Mesenchymal stem cell (in vitro differentiated cells and primary cell): ENCODE measurements around the gene PPIH.
"Not testable (repeated sequence)": the region's sequence is repeated elsewhere in the genome, so short reads cannot be mapped to it uniquely, and the experiment has no call there.

ENCODE experiments used
- DNase-seq: peaks from one replicate; pipeline ENCODE4 v3.0.0-alpha.2; 2013
- H2AFZ ChIP-seq: one replicate; pipeline ENCODE4 v1.6.1; 2013; ENCODE audit warnings: low read depth, mild to moderate bottlenecking, control low read depth, inconsistent platforms, low read length, moderate library complexity
- H2AK5ac ChIP-seq: 2 replicates; pipeline ENCODE4 v1.6.1; 2013; ENCODE audit warnings: low read length, moderate library complexity, mild to moderate bottlenecking, inconsistent platforms; ENCODE audit not compliant: severe bottlenecking
- H2BK120ac ChIP-seq: one replicate; pipeline ENCODE4 v1.6.1; 2013; ENCODE audit warnings: low read depth, mild to moderate bottlenecking, inconsistent platforms, low read length, moderate library complexity
- H2BK12ac ChIP-seq, 2 experiments: one replicate each; pipeline ENCODE4 v1.6.1; 2013; ENCODE audit warnings: inconsistent platforms in 2 of 2, low read length in 2 of 2, mild to moderate bottlenecking in 2 of 2, moderate library complexity in 2 of 2, control low read depth in 1 of 2
- H2BK15ac ChIP-seq: one replicate; pipeline ENCODE4 v1.6.1; 2013; ENCODE audit warnings: mild to moderate bottlenecking, low read depth, inconsistent platforms; ENCODE audit not compliant: poor library complexity, severe bottlenecking
- H2BK5ac ChIP-seq: 2 replicates; pipeline ENCODE4 v1.6.1; 2013; ENCODE audit warnings: low read depth, mild to moderate bottlenecking, low read length, control low read depth, inconsistent platforms; ENCODE audit not compliant: poor library complexity, severe bottlenecking
- H3K14ac ChIP-seq, 2 experiments: one replicate each; pipeline ENCODE4 v1.6.1; 2013; ENCODE audit warnings: inconsistent platforms in 2 of 2, low read length in 2 of 2, control low read depth in 1 of 2, mild to moderate bottlenecking in 1 of 2, moderate library complexity in 1 of 2
- H3K18ac ChIP-seq, 2 experiments: one replicate each; pipeline ENCODE4 v1.6.1; 2013; ENCODE audit warnings: inconsistent platforms in 2 of 2, low read length in 2 of 2, control low read depth in 1 of 2, low read depth in 1 of 2, mild to moderate bottlenecking in 1 of 2
- H3K23ac ChIP-seq, 2 experiments: one replicate each; pipeline ENCODE4 v1.6.1; 2013; ENCODE audit warnings: inconsistent platforms in 2 of 2, low read length in 2 of 2, mild to moderate bottlenecking in 2 of 2, moderate library complexity in 2 of 2, control low read depth in 1 of 2
- H3K27ac ChIP-seq: 2 replicates; pipeline ENCODE4 v1.5.1; 2013; ENCODE audit warnings: mild to moderate bottlenecking, moderate library complexity, low read length, control low read depth, inconsistent platforms; ENCODE audit not compliant: poor library complexity, severe bottlenecking
- H3K27me3 ChIP-seq, 2 experiments: 2 replicates each; pipeline versions ENCODE4 v1.6.1 to v1.7.0; 2013; ENCODE audit warnings: low read length in 2 of 2, mild to moderate bottlenecking in 2 of 2, moderate library complexity in 2 of 2, control low read depth in 1 of 2, inconsistent platforms in 1 of 2; ENCODE audit not compliant: control insufficient read depth in 1 of 2, insufficient read depth in 1 of 2
- H3K36me3 ChIP-seq, 2 experiments: 2 replicates each; pipeline versions ENCODE4 v1.6.1 to v1.7.0; 2013; ENCODE audit warnings: low read length in 2 of 2, control low read depth in 1 of 2, inconsistent platforms in 1 of 2, low read depth in 1 of 2, mild to moderate bottlenecking in 1 of 2; ENCODE audit not compliant: insufficient read depth in 2 of 2, control insufficient read depth in 1 of 2
- H3K4ac ChIP-seq, 2 experiments: one replicate each; pipeline ENCODE4 v1.6.1; 2013; ENCODE audit warnings: inconsistent platforms in 2 of 2, low read length in 2 of 2, mild to moderate bottlenecking in 2 of 2, moderate library complexity in 2 of 2, control low read depth in 1 of 2, low read depth in 1 of 2
- H3K4me1 ChIP-seq: 2 replicates; pipeline ENCODE4 v1.6.1; 2013; ENCODE audit warnings: low read depth, low read length, control low read depth; ENCODE audit not compliant: control insufficient read depth, insufficient read depth
- H3K4me2 ChIP-seq: 2 replicates; pipeline ENCODE4 v1.6.1; 2013; ENCODE audit warnings: low read length, mild to moderate bottlenecking, inconsistent platforms; ENCODE audit not compliant: poor library complexity, severe bottlenecking
- H3K4me3 ChIP-seq, 2 experiments: 2 replicates each; pipeline versions ENCODE4 v1.5.1 to v1.7.0; 2013; ENCODE audit warnings: low read length in 2 of 2, mild to moderate bottlenecking in 2 of 2, control low read depth in 1 of 2, low read depth in 1 of 2; ENCODE audit not compliant: insufficient read depth in 1 of 2
- H3K79me1 ChIP-seq: replicated peaks from 2 replicates; pipeline ENCODE4 v1.6.1; 2013; ENCODE audit warnings: mild to moderate bottlenecking, control low read depth, low read length, inconsistent platforms; ENCODE audit not compliant: poor library complexity, severe bottlenecking
- H3K9ac ChIP-seq: 2 replicates; pipeline ENCODE4 v1.7.0; 2013; ENCODE audit warnings: mild to moderate bottlenecking, low read length, moderate library complexity
- H3K9me3 ChIP-seq: 2 replicates; pipeline ENCODE4 v1.7.0; 2013; ENCODE audit warnings: mild to moderate bottlenecking, low read length; ENCODE audit not compliant: control insufficient read depth
- H4K8ac ChIP-seq: one replicate; pipeline ENCODE4 v1.6.1; 2013; ENCODE audit warnings: inconsistent platforms, mild to moderate bottlenecking, low read length, moderate library complexity
- H4K91ac ChIP-seq: one replicate; pipeline ENCODE4 v1.6.1; 2013; ENCODE audit warnings: mild to moderate bottlenecking, low read length, inconsistent platforms
- WGBS: methylation state at CpG from one replicate; pipeline ENCODE4 v1.1.7; 2013; ENCODE audit warnings: mixed read lengths; 5-methylcytosine and 5-hydroxymethylcytosine counted together

PPIH gene

DNA sequence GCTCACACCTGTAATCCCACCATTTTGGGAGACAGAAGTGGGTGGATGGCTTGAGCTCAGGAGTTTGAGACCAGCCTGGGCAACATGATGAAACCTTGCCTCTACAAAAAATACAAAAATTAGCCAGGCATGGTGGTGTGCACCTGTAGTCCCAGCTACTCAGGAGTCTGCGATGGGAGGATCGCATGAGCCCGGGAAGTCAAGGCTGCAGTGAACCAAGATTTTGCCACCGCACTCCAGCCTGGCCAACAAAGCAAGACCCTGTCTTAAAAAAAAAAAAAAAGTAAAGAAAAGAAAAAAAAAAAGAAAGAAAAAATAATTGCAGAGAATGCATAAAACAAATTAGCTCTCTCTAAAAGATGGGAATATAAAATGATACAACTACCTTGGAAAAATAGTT is 67.6 kb downstream of the PPIH start:
- H2BK15ac ChIP-seq, H2AFZ ChIP-seq: not testable (repeated sequence)
- WGBS: 97% methylated on average over 3 of the region's 4 CpGs

More for the DNA sequence above, 67.6 kb downstream of the PPIH start:
- not testable (repeated sequence) for DNase-seq, H4K8ac ChIP-seq, H3K9me3 ChIP-seq, H3K36me3 ChIP-seq, H2BK120ac ChIP-seq, H2AK5ac ChIP-seq, H3K4ac ChIP-seq, H2BK5ac ChIP-seq, H3K27ac ChIP-seq, H4K91ac ChIP-seq, H3K27me3 ChIP-seq, H2BK12ac ChIP-seq, H3K18ac ChIP-seq, H3K14ac ChIP-seq, H3K79me1 ChIP-seq, H3K23ac ChIP-seq, H3K9ac ChIP-seq, H3K4me2 ChIP-seq, H3K4me1 ChIP-seq, H3K4me3 ChIP-seq
